ENCODE measurements around the gene RASGRF2.

- no peak for TF ChIP-seq POLR2A (IDR thresholded peaks at IDR 0.05; ENCODE audit: low read depth, low read length)
- no peak for TF ChIP-seq TAF1 (IDR thresholded peaks at IDR 0.05; ENCODE audit: borderline replicate concordance, low read depth, low read length)
- no peak for TF ChIP-seq POLR2AphosphoS5 (IDR thresholded peaks at IDR 0.05; ENCODE audit: low read depth, low read length)
These were observed 23.3 kb upstream of the RASGRF2 start for GRCh38 chr5:80936881-80937280.
